DLD1 (cell line): ENCODE results near the gene PSRC1.

Source experiments
- in situ Hi-C: cut with HindIII; loops from 2 replicates; pipeline ENCODE4 v1.10.0; 2017; ENCODE audit warnings: low sequenced_read_pairs

Gene PSRC1

DNA sequence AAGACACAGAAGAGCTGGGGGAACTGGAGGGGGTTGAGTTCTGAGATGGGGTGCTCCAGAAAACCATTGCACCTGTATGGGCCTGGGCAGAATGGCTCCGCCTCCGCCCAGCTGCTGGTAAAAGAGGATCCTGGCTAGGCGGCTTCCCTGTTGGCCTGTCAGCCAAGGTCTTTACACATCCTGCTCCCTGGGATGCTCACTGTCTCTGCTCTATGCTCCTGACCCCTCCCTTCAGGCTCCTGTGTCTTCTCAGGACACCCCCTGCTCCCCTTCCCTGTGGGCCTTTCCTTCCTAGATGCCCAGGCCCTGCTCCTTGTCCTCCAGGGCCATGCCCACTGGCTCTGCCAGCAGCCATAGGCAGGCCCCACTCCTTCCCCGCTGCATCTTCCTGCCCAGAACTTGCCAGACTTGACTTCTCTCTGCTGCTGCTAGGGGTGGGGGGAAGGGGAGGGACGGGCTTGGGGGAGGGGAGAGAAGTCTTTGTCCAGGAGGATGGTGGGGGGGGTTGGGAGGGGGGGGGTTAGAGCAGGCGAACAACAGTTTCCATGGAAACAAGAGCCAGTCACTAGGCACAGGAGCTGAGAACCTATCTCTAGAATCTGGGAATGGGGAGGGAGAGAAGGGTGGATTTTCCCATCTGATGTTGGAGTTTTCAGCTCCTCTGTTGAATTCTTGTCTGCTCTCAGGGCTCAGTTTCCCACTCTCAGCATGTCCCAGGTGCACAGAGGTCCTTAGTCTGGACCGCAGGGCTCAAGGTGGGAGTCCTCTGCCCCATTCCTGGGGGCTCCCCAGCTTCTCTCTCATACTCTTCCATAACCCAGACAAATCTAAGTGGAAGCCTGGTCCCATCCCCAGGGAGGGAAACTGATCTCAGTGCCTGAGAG lies 23.0 kb downstream of the PSRC1 start:
- in situ Hi-C loops, result no loop called here

DNA sequence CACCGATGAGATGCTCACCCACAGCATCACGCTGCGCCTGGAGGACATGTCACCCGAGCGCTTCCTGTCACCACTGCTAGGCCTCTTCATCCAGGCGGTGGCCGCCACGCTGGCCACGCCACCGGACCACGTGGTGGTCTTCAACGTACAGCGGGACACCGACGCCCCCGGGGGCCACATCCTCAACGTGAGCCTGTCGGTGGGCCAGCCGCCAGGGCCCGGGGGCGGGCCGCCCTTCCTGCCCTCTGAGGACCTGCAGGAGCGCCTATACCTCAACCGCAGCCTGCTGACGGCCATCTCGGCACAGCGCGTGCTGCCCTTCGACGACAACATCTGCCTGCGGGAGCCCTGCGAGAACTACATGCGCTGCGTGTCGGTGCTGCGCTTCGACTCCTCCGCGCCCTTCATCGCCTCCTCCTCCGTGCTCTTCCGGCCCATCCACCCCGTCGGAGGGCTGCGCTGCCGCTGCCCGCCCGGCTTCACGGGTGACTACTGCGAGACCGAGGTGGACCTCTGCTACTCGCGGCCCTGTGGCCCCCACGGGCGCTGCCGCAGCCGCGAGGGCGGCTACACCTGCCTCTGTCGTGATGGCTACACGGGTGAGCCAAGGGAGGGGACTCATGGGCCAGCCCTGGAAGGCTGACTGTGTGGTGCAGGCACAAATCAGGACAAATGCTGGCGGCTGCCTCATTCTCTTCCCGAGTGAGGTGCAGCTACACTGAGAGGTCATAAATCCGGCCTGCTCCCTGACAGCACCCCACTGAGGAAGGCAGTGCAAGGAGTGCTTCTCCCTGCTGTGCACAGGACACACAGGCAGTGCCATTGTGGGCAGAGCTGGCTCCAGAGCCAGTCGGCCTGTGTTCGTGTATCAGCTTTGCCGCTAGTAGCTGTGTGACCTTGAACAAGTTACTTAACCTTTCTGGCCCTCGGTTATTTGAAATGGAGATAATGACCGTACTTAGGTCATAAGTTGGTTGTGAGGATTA lies 24.2 kb downstream of the PSRC1 start:
- in situ Hi-C loops, result no loop called here

DNA sequence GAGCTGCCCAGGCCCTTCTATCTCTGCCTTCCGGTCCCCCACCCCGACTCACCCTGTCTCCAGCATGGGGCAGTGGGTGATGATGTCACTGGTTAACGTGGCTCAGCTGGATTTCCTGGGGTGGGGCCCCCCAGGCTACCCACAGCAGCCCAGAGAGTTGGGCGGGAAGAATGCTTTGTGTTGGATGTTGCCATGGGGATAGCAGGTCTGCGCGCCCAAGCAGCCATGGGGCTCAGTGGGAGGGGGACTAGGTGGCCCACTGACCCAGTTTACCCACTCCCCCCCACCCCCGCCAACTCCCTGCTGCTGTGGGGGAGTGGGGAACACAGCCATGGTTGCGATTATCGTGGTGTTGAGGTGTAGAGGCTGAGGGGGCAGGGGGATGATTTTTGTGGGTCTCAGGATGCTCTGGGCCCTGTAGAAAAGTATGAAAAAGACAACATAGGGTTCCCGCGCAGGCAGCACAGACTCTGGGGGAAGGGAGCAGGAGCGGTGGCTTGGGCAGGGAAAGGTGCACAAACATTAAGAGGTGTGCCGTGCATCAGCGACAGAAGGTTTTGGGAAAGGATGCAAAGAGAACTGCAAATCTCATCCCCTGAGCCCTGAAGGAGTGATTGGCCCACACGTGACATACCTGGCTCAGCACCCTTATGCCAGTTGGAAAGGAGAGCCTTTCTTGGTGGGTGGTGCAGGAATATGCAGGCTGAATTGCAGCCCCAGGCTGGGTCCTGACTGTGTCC lies 25.1 kb downstream of the PSRC1 start:
- in situ Hi-C loops, result no loop called here

DNA sequence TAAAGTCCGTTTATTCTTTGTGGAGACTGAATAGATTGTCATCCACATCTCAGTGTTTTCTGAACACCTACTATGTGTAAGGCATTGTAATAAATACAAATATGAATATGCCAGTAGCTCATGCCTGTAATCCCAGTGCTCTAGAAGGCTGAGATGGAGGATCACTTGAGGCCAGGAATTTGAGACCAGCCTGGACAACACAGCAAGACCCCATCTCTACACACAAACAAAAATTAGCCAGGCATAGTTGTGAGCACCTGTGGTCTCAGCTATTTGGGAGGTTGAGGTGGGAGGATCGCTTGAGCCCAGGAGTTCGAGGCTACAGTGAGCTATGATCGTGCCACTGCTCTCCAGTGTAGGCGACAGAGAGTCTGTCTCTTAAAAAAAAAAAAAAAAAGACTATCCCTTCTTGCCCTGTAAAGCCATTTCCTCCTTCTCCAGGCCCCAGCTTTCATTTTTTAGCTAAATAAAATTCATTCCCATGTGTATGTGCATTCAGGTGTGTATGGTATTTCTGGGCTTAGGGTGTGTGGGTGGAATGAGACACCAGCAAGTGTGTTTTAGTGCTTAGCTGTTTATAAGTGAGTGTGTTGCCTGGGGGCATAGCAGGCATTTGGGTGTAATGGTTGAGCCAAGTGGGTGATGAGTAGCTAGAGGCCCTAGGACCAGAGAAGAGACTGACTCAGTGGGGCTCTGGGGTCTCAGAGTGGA lies 25.8 kb downstream of the PSRC1 start:
- in situ Hi-C loops, result no loop called here

DNA sequence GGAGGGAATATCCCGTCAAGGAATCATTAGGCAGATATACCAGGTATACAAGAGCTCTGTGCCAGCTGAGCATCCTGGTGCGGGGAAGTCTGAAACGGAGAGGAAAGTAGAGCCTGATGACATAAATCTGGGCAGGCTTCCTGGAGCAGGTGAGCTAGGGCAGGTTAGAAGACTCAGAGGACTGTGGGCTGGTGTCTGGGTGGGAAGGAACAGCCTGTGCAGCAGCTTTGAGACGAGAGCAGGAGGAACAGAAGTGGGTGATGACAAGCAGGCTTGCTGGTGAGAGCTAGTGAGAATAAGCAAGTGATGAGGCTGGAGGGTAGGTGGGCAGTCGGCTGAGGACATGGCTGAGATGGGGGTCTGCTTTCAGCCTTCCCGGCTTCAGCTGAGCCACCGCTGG lies 26.9 kb downstream of the PSRC1 start:
- in situ Hi-C loops, result no loop called here

DNA sequence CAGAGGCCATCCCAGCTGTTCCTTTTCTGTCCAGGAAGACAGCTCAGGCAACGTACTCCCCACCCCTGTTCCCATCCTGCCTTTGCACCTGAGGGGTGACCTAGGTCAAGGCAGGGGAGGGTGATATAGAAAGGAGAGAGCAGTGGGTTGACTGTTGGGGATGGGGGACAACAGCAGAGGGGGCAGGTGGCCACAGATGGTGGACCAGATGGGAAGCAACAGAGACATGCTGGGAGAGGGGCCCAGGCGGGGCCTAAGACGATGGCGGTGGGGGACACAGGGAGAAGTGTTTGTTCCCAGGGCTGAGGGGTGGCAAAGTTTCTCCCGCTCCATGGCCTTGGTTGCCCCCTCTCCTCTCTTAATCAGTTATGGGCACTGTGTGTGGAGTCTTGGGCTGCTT lies 27.3 kb downstream of the PSRC1 start:
- in situ Hi-C loops, result no loop called here

DNA sequence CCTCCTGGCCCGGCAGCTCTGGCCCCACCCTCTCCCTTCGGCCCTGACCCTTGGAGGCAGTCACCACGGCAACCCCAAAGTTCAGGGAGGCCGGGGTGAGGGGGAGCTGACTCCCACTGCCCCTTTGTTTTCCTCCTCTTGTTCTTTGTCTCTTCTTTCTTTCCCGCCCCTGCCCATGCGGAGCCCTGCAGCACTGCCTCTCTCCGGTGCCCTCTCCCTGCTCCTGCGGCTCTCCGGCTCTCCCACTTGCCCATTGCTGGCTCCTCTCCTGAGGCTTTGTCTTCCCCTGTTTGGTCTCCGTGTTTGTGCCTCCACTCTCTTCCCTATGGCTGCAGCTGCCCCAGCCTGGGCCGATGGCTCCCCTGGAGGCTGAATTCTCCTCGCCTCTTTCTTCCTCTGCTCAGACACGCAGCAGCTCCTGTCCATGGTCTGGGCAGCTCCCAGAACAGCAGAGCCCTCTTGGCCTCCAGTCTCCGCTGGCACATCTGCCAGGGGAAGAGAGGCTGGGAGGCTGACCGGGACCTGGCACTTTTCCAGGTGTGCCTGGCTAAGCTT lies 27.8 kb downstream of the PSRC1 start:
- in situ Hi-C loops, result no loop called here

DNA sequence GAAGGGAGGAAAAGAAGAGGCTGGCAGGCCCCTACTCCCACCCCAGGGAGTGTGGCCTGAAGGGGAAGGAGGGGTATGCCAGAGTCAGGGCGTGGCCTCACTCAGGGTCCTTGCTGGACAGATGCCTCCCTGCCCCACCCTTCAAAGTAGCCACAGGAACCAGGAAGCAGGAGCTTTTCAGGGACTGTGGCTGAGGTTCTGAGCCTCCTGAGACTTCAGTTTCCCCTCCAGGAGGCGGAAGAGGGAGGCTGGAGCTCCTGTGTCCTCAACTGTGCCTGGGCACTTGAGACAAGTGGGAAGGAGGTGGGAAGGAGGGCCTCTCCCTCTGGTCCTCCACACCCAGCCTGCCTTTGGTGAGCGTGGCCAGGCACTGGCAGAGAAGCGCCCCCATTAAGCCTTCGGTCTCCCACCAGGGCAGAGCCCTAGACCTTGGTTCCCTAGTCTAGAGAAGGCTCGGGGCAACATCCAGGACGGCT lies 28.3 kb downstream of the PSRC1 start:
- in situ Hi-C loops, result no loop called here

DNA sequence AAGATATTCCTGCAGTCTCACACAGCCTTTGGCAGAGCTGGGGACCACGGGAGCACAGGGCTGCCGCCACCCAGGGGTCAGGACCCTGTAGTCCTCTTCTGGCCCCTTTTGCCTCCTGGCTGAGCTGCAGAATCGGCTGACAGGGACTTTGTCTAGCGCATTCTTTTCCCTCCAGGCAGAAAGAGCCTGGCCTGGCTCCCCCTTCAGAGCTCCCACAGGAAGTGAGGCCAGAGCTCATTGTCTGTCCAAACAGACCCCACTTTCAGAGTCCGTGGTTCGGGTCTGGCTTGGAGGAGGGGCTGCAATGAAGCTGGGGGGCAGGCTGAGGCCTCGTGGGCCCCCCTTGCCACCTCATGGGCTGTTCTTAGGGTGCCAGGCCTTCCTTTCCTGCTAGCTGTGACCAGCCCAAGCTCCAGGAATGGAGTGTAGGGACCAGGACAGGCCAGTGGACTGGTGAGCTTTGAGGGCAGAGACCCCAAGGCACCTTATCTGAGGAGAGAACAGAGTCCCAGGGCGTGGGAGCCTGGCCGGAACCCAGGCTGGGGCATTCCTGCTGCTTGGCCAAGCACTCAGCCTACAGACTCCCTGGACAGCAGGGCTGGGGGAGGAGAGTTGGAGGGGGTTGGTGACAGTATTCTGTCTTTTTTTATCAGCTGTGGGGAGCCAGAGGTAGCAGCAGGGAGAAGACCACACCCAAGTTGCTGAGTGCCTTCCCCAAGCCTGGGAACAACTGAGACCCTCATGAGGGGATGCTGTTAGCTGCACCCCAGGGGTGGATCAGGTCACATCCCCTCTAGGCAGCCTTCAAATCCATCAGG lies 28.9 kb downstream of the PSRC1 start:
- in situ Hi-C loops, result no loop called here

DNA sequence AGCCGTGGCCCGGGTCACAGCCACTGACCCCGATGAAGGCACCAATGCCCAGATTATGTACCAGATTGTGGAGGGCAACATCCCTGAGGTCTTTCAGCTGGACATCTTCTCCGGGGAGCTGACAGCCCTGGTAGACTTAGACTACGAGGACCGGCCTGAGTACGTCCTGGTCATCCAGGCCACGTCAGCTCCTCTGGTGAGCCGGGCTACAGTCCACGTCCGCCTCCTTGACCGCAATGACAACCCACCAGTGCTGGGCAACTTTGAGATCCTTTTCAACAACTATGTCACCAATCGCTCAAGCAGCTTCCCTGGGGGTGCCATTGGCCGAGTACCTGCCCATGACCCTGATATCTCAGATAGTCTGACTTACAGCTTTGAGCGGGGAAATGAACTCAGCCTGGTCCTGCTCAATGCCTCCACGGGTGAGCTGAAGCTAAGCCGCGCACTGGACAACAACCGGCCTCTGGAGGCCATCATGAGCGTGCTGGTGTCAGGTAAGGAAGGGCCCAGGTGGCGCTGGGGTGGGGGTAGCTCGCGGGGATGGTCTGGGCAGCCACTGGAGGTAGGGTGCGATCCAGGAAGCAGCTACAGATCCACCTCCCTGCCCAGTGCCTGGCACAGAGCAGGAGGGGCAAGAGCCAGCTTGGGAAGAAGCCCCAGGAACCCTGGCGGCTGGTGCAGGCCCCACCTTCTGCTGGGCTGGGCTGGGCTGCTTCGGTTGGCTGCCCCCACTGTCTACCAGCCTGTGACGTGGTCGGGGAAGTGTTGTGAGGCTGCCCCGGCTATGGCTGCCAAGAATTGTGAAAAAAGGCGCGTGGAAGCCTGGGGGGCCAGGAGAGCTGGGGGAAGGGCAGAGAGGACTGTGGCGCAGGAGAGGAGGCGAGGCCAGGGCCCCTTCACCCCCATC lies 29.8 kb downstream of the PSRC1 start:
- in situ Hi-C loops, result no loop called here

DNA sequence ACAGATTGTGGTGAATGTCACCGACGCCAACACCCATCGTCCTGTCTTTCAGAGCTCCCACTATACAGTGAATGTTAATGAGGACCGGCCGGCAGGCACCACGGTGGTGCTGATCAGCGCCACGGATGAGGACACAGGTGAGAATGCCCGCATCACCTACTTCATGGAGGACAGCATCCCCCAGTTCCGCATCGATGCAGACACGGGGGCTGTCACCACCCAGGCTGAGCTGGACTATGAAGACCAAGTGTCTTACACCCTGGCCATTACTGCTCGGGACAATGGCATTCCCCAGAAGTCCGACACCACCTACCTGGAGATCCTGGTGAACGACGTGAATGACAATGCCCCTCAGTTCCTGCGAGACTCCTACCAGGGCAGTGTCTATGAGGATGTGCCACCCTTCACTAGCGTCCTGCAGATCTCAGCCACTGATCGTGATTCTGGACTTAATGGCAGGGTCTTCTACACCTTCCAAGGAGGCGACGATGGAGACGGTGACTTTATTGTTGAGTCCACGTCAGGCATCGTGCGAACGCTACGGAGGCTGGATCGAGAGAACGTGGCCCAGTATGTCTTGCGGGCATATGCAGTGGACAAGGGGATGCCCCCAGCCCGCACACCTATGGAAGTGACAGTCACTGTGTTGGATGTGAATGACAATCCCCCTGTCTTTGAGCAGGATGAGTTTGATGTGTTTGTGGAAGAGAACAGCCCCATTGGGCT lies 30.6 kb downstream of the PSRC1 start:
- in situ Hi-C loops, result no loop called here

DNA sequence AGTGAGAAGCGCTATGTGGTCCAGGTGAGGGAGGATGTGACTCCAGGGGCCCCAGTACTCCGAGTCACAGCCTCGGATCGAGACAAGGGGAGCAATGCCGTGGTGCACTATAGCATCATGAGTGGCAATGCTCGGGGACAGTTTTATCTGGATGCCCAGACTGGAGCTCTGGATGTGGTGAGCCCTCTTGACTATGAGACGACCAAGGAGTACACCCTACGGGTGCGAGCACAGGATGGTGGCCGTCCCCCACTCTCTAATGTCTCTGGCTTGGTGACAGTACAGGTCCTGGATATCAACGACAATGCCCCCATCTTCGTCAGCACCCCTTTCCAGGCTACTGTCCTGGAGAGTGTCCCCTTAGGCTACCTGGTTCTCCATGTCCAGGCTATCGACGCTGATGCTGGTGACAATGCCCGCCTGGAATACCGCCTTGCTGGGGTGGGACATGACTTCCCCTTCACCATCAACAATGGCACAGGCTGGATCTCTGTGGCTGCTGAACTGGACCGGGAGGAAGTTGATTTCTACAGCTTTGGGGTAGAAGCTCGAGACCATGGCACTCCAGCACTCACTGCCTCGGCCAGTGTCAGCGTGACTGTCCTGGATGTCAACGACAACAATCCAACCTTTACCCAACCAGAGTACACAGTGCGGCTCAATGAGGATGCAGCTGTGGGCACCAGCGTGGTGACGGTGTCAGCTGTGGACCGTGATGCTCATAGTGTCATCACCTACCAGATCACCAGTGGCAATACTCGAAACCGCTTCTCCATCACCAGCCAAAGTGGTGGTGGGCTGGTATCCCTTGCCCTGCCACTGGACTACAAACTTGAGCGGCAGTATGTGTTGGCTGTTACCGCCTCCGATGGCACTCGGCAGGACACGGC lies 31.4 kb downstream of the PSRC1 start:
- in situ Hi-C loops, result no loop called here

DNA sequence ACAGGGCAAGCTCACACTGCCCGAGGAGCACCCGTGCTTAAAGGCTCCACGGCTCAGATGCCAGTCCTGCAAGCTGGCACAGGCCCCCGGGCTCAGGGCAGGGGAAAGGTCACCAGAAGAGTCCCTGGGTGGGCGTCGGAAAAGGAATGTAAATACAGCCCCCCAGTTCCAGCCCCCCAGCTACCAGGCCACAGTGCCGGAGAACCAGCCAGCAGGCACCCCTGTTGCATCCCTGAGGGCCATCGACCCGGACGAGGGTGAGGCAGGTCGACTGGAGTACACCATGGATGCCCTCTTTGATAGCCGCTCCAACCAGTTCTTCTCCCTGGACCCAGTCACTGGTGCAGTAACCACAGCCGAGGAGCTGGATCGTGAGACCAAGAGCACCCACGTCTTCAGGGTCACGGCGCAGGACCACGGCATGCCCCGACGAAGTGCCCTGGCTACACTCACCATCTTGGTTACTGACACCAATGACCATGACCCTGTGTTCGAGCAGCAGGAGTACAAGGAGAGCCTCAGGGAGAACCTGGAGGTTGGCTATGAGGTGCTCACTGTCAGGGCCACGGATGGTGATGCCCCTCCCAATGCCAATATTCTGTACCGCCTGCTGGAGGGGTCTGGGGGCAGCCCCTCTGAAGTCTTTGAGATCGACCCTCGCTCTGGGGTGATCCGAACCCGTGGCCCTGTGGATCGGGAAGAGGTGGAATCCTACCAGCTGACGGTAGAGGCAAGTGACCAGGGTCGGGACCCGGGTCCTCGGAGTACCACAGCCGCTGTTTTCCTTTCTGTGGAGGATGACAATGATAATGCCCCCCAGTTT lies 32.3 kb downstream of the PSRC1 start:
- in situ Hi-C loops, result no loop called here

DNA sequence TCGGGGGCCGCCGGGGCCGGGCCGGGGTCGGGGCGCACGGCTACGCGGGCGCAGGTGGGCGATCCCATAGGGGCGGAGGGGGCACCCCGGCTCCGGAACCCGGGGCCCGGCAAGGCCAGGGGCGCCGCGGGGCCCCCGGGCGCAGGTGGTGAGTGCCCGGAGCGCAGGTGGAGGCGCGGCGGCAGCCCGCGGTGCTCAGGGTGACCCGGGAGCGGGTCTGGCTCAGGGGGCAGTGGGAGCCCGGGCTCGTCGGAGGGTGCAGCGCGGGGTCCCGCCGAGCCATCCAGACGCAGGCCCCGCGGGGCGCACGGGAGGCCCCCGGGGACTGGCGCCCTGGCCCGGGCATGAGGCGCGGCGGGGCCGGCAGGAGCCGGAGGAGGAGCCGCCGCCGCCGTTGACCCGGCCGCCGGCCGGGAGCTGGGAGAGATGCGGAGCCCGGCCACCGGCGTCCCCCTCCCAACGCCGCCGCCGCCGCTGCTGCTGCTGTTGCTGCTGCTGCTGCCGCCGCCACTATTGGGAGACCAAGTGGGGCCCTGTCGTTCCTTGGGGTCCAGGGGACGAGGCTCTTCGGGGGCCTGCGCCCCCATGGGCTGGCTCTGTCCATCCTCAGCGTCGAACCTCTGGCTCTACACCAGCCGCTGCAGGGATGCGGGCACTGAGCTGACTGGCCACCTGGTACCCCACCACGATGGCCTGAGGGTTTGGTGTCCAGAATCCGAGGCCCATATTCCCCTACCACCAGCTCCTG lies 33.1 kb downstream of the PSRC1 start:
- in situ Hi-C loops, result no loop called here
